GM04503 (cell line): ENCODE results near the gene MRPL54.

ENCODE experiments used
- DNase-seq: peaks from one replicate; pipeline ENCODE4 v3.0.0-alpha.2; 2012; ENCODE audit warnings: low read depth

The MRPL54 gene

GRCh38 chr19:3762501-3763459 lies at the start of gene MRPL54:
MRPL54 (plus strand) TSS chr19:3762682; CDS start chr19:3762701, 19 bp downstream.
- DNase-seq: peak; percentile 88

GRCh38 chr19:3716147-3716668 lies 46.3 kb upstream of the MRPL54 start:
- no peak for DNase-seq

GRCh38 chr19:3719868-3720267 lies 42.6 kb upstream of the MRPL54 start:
- DNase-seq: no peak

GRCh38 chr19:3720349-3720917 lies 42.0 kb upstream of the MRPL54 start:
- DNase-seq: no peak

- DNase-seq: no peak
These were observed 41.2 kb upstream of the MRPL54 start for GRCh38 chr19:3721131-3721886.

GRCh38 chr19:3721887-3722442 lies 40.5 kb upstream of the MRPL54 start:
- no peak for DNase-seq

GRCh38 chr19:3722443-3723109 lies 39.9 kb upstream of the MRPL54 start:
- no peak for DNase-seq

GRCh38 chr19:3723110-3723488 lies 39.4 kb upstream of the MRPL54 start:
- DNase-seq: no peak

GRCh38 chr19:3723883-3724282 lies 38.6 kb upstream of the MRPL54 start:
- no peak for DNase-seq

GRCh38 chr19:3725121-3725520 lies 37.4 kb upstream of the MRPL54 start:
- DNase-seq: no peak

GRCh38 chr19:3725640-3726310 lies 36.7 kb upstream of the MRPL54 start:
- no peak for DNase-seq

- no peak for DNase-seq
These were observed 32.0 kb upstream of the MRPL54 start for GRCh38 chr19:3730457-3730958.

- DNase-seq: no peak
These were observed 30.4 kb upstream of the MRPL54 start for GRCh38 chr19:3732108-3732507.

- no peak for DNase-seq
These were observed 28.8 kb upstream of the MRPL54 start for GRCh38 chr19:3733549-3734309.

- DNase-seq: no peak
These were observed 28.2 kb upstream of the MRPL54 start for GRCh38 chr19:3734310-3734600.

GRCh38 chr19:3736106-3736724 lies 26.3 kb upstream of the MRPL54 start:
- no peak for DNase-seq

GRCh38 chr19:3737487-3738205 lies 24.8 kb upstream of the MRPL54 start:
- DNase-seq: no peak

GRCh38 chr19:3738477-3739220 lies 23.8 kb upstream of the MRPL54 start:
- no peak for DNase-seq
